HG03159 (cell line): ENCODE data around the gene TNPO3.
A peak's percentile ranks its signal among the peaks of the same experiment; 100 is the strongest.
"Not testable (repeated sequence)": the region's sequence is repeated elsewhere in the genome, so short reads cannot be mapped to it uniquely, and the experiment has no call there.

Experiments used
- ATAC-seq: cut with Tn5 transposase; IDR thresholded peaks from one replicate; pipeline ENCODE4 v1.9.1; 2021; ENCODE audit warnings: mild to moderate bottlenecking, moderate library complexity; ENCODE audit not compliant: unreplicated experiment

Gene TNPO3

DNA sequence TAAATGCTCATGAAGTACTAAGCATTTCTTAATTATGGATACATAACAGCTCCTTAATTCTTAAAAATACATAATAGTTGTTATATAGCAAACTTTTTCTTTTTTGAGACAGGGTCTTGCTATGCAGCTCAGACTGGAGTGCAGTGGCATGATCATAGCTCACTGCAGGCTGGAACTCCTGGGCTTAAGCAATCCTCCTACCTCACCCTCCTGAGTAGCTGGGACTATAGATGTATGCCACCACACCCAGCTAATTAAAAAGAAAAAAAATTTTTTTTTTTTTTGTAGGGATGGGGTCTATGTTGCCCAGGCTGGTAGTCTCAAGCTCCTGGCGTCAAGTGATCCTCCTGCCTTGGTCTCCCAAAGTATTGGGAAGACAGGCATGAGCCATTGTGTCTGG, 86.3 kb downstream of the TNPO3 start:
- ATAC-seq: no peak

DNA sequence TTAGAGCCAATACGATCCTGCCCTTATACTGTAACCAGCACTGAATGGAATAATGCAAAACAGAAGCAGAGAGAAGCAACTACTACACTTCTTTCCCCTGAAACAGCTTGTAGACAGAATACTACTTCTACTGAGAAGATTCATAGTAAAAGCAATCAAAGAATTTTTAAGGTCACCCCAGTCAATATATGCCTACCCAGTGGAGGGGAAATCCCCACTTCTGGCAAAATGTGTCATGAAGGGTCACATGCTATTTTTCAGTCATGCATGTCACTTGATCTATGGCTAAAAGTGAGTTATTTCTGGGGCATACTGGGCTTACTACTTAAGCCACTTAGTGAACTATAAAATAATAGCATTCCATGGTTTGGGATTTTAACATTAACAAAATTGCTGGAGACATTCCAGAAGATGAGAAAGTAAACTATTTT, 91.6 kb downstream of the TNPO3 start:
- peak; percentile 85 for ATAC-seq

DNA sequence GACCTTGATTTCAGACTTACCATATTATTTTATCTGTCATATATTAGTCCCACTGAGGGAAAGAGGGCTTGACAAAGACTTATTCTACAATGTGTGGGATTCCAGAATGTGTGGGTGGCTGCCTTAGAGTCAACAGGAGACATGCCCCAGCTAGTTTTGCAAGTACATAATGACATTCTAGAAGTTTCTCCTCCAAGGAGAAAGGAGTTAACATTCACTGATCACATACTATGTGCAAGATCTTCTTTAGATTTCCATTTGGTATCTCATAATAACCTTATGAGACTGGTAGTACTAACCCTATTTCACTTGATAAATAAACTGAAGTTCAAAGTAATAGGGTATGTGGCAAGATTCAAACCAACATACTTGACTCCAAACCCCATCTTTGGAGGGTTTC, 92.0 kb downstream of the TNPO3 start:
- ATAC-seq: no peak

DNA sequence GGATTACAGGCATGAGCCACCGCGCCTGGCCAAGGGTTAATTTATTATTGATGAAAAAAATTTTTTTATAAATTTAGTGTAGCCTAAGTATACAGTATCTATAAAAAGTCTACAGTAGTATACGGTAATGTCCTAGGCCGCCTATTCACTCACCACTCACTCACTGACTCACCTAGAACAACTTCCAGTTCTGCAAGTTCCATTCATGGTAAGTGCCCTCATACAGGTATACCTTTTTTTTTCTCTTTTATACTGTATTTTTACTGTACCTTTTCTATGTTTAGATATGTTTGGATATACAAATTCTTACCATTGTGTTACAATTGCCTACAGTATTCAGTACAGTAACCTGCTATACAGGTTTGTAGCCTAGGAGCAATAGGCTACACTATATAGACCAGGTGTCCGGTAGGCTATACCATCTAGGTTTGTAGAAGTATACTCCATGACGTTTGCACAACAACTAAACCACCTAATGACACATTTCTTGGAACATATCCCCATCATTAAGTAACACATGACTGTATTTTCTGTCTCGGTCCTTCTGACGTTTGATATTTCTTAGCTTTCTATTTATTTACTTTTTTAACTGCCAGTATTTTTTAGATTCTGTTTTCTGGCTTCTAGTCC, 93.8 kb downstream of the TNPO3 start:
- ATAC-seq: no peak

DNA sequence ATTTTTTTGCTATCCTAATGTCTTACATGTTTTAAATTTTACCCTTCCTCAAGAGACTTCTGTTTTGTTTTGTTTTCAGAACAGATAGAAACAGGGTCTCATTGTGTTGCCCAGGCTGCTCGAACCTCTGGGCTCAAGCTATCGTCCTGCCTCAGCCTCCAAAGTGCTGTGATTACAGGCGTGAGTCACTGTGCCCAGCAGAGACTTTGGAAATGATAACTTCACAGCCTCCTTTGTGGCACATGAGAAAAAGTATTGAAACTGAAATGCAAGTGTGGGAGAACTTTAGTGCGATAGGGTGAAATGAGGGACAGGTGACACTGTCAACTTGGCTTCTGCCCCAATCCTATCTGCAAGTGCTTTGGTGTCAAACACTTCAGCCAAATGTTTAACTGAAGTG, 95.6 kb downstream of the TNPO3 start:
- ATAC-seq: no peak

DNA sequence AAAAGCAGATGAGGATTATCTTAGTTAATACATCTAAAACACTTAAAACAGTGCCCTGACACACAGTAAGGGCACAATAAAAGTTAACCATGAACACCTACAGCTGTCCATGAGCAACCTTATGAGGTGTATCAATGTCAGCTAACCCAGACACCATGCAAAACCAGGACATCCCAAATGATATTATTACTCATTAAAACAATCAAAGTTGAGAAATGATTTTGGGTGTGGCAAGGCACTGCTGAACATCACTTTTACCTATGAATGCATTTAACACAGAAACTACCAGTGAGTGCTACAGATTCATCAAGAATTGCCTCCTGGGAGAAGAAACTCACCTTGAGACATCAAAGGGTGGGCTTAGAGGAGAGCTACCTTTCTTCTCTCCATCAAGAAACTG, 98.9 kb downstream of the TNPO3 start:
- ATAC-seq: no peak

DNA sequence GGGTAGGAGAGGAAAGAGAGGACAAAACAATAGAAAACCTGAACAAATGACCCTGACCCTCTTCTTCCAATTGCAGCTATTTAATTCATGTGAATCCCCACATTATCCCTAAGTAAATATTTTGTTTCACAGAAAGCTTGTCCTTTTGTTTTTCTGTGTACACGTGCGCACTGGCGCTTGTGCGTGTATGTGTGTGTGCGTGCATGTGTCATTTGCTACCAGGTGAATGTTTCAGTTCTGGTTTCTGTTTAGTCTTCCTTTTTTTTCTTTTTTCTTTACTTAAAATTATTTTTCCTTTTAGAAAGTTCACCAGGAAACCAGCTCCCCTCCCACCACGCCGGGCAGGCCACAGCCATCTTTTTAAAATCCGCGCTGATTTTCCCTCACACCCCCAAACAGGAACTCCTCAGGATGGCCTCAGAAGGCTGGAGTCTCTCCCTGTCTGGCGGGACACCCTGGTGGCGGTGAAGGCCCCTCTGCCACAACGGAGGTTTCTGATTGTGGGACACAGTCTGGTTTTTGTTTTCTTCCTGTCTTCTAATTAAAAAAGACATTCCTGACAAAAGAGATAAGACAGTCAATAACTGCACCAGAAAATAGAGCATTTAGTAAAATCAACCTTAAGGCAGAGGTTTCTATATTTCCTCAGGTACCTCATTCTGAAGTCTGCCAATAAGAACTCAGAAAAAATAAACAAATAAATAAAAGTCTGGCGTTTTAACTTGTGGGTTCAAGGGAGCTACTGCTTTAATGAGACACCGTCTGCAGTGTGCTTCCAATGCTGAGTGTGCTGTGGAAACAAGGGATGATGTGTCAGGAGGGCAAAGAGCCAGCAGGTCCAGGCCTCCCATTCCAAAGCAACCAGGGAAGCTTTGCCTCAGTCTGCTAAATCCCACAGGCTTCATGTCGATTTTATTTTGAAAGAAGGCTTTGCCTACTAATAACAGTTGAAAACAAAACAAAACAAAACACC, 99.8 kb downstream of the TNPO3 start:
- peak; percentile 59 for ATAC-seq

DNA sequence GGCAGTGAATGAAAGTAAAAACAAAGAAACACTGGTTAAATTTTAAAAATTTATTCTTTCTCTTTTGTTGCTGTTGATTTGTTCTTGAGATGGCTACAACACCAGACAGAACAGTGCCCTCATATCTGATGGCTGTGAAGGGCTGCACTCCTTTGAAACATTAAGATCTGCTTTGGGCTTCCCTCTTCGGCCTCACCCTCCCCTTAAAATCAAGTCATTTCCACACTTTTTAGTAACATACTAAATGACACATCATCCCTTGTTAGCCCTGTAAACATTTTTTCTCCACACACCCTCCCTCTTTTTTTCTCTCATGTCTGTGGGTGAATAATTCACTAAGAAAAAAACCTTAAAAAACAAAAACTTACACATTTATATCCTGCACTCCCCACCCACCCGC, 100.8 kb downstream of the TNPO3 start:
- no peak for ATAC-seq

DNA sequence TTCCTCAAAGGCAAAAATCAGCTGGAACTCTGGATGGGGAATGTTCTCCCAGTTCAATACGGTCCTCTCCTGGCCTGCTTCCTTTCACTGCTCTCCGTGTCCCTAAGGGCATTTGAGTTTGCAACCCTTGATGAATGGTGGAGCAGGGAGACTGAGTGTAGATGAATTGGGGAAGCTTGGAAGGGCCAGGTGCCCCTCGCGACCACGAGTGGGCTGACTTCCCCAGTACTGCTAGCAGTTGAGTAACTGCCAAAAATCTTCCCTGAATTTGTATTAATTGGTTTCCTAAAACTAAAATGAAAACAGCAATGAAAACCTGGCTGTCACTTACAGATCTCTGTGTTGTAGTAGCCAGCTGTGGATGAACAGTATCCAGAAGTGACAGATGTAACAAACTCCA, 103.6 kb downstream of the TNPO3 start:
- ATAC-seq: no peak

DNA sequence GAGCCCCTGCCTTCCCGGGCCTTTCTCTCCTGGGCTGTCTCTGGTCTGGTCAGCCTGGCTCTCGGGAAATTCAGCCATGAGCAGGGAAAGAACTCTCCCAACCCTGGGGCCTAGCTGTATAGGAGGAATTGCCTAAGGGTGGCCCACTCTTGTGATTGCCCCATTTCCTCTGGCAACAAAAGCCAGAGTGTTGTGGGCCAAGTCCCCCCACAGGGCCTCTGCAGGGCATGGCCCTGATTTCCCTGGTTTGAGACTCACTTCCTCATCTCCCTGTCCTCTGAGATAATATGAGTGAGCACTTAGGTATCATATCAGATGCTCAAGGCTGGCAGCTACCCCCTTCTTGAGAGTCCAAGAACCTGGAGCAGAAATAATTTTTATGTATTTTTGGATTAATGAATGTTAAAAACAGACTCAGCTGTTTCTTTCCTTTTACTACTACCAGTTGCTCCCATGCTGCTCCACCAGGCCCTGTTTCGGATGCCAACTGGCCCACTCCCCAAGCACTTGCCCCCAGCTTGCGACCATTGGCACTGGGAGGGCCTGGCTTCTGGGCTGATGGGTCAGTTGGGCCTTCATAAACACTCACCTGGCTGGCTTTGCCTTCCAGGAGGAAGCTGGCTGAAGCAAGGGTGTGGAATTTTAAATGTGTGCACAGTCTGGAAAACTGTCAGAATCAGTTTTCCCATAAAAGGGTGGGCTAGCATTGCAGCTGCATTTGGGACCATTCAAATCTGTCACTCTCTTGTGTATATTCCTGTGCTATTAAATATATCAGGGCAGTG, 105.7 kb downstream of the TNPO3 start:
- ATAC-seq: no peak

DNA sequence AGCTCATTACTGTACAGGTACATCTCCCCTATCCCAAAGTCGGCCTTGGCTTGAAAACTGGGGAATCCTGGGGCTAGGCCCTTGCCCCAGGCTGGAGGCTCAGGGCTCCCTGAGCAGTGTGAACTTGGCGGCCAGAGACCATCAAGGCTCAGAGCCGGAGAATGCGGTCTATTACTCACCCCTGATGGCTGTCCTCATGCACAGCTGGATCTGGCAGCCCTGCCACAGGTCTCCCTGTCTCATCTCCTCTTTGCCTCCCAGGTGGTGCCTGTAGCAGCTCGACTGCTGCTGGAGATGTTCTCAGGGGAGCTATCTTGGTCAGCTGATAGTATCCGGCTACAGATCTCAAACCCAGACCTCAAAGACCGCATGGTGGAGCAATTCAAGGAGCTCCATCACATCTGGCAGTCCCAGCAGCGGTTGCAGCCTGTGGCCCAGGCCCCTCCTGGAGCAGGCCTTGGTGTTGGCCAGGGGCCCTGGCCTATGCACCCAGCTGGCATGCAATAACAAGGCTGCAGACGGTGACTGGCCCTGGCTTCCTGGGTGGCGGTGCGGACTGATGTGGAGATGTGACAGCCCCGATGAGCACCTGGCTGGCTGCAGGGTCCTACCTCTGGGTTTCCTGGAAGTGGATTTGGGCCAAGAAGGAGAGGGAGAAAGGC, 106.5 kb downstream of the TNPO3 start:
- no peak for ATAC-seq

DNA sequence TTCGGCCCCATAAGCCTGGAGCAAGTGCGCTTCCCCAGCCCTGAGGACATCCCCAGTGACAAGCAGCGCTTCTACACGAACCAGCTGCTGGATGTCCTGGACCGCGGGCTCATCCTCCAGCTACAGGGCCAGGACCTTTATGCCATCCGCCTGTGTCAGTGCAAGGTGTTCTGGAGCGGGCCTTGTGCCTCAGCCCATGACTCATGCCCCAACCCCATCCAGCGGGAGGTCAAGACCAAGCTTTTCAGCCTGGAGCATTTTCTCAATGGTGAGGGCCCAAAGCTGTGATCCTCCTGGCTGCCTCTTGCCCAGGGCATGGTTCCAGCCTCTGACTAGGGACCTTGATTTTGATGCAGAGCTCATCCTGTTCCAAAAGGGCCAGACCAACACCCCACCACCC, 107.1 kb downstream of the TNPO3 start:
- no peak for ATAC-seq

DNA sequence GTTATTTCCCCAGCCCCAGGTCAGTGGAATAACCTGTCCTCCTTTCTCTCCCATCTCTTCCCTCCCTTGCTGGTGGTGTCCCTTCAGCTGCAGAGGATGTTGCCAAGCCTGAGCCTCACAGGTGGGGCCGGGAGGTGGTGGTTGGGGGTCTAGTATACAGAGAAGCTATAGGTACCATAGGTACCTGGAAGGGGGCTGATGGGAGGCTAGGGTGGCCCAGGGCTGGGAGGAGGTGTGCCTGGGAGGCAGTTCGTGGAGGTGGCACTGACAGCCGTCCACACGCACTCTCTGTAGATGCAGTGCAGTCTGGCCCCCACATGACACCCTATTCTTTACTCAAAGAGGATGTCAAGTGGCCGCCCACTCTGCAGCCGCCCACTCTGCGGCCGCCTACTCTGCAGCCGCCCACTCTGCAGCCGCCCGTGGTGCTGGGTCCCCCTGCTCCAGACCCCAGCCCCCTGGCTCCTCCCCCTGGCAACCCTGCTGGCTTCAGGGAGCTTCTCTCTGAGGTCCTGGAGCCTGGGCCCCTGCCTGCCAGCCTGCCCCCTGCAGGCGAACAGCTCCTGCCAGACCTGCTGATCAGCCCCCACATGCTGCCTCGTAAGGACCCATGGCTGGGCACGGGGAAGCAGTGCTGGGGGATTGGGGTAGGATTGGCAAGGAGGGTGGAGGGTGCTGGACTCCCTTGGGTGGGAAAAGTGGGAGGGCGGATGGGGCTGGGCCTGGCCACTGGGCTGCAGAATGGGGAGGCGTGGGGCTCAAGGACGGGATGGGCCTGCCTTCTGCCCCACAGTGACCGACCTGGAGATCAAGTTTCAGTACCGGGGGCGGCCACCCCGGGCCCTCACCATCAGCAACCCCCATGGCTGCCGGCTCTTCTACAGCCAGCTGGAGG, 107.7 kb downstream of the TNPO3 start:
- no peak for ATAC-seq

DNA sequence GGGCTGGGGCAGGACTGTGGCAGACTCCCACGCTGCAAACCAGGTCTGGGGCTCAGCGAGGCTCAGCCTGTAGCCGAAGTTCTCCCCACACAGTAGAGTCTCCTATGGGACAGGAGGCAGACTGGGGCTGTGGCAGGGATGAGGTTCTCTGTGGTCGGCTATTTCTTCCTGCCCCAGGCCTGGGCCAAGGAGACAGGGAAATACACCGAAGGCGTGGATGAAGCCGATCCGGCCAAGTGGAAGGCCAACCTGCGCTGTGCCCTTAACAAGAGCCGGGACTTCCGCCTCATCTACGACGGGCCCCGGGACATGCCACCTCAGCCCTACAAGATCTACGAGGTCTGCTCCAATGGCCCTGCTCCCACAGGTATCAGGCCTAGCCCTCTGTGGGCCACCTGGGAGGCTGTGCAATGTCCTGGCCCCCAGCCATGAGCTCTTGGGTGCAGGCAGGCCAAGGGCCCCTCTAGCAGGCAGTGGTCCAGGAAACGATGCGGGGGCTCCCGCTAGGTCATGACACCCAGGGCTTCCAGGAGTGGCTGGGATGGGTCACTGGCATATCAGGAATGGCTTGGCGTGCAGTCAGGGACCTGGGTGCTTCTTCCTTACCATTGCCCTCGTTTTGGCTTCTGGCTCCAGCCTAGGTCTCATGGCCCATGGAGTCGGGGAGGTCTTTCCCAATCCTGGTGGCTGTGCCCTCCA, 109.1 kb downstream of the TNPO3 start:
- ATAC-seq: no peak

DNA sequence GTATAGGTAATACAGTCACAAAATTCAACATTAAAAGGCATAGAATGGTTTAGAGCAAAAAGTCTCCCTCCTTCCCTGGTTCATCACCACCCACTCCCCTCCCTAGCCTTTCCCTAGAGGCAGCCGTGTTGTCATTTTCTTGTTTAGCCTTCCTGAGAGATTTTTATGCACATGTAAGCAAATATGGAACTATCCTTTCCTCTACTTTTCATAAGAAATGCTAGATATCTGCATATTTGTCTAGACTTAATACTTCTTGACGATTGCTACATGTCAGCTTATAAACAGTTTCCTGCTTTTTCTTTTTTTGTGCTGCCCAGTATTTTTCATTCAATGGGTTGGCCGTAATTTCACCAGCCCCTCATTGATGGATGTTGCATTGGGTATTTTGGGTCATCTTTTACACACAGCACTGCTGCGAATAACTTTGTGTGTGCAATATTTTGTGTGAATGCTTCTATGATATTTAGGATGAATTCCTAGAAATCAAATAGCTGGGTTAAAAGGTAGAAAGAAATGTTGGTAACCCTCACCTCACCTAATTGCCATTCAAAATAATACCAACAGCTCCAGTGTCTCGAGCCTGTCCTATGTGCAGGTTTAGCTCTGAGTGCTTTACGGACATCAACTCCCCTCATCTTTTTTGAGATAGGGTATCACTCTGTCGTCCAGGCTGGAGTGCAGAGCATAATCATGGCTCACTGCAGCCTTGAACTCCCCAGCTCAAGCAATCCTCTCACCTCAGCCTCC, 110.2 kb downstream of the TNPO3 start:
- no peak for ATAC-seq

DNA sequence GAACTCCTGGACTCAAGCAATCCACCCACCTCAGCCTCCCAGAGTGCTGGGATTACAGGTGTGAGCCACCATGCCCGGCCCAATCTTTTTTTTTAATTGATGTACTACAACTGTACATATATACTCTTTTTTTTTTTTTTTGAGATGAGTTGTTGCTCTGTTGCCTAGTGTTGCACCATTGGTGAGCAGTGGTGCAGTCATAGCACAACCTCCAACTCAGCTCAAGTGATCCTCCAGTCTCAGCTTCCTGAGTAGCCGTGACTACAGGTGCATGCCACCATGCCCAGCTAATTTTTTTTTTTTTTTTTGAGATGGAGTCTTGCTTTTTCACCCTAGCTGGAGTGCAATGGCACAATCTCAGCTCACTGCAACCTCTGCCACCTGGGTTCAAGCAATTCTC, 111.7 kb downstream of the TNPO3 start:
- not testable (repeated sequence) for ATAC-seq

DNA sequence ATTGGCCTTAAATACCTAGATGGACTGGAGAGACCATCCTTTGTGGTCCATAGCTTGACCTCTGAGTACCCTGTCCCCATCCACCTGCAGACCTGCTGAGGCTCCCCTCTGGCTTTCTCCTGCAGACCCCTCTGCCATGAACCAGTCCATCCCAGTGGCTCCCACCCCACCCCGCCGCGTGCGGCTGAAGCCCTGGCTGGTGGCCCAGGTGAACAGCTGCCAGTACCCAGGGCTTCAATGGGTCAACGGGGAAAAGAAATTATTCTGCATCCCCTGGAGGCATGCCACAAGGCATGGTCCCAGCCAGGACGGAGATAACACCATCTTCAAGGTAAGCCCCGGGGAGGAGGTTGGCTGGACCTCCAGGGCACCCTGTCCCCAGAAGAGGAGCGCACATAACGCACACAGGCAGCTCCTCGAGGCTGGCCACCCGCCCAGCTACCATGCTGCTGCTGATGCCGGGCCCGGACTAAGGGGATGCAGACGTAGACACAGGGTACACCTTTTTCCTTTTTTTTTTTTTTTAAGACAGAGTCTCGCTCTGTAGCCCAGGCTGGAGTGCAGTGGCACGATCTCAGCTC, 112.9 kb downstream of the TNPO3 start:
- no peak for ATAC-seq

DNA sequence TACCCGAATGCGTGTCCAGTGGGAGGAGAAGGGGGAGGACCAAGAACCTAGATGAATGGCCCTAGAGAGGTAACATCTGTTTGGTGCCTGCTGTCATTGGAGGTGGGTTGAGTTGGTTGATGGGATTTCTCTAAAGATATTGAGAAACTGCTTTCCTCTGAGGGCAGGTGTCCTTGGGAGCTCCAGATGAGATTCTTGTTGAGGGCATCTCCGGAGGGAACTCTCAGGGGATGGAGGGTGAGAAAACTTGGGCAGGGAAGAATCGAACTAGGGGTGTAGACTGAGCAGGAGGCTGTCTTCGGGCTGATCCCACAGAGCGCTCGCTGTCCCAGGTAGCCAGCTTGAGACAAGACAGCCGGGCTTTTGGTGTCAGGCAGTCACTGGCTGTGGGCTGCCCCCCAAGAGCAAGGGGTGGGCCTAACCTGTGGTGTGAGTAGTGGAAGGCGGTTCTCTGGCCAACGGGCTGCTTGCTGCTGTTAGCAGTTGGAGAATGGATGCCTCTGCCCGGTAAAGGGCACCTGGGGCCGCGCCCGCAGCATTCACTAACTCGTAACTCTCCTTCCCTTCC, 113.5 kb downstream of the TNPO3 start:
- ATAC-seq: no peak
